GM21723 (cell line): ENCODE results near the gene DDHD1.

Experiments used
- ATAC-seq: cut with Tn5 transposase; IDR thresholded peaks from one replicate; pipeline ENCODE4 v1.9.1; 2021; ENCODE audit warnings: mild to moderate bottlenecking, moderate library complexity; ENCODE audit not compliant: unreplicated experiment

The DDHD1 gene

GRCh38 chr14:53035336-53036210, 117.5 kb downstream of the DDHD1 start:
- ATAC-seq: no peak

DNA sequence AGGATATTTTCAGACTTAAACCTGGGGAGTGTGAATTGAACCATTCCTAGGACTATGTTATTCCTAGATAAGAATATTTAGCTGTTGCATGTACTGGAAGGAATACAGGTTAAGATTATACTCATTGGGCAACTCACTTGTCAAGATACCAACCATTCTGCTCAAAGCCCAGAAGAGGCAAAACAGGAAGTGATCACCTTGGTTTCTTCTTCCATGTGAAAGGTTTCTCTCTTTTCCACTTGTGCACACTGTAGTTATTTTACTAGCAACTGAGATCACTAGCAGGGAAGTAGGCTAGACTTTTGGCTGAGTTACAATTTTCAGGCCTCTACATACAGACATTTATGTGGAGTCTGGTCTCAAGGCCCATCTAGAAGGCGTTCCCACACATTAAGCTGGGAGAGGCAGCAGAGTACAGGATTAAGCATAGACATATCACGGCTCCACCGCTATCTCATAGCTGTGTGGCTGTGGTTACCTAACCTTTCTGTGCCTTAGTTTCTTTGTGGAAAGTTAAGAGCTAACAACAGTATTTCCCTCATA, 118.4 kb downstream of the DDHD1 start:
- no peak for ATAC-seq

DNA sequence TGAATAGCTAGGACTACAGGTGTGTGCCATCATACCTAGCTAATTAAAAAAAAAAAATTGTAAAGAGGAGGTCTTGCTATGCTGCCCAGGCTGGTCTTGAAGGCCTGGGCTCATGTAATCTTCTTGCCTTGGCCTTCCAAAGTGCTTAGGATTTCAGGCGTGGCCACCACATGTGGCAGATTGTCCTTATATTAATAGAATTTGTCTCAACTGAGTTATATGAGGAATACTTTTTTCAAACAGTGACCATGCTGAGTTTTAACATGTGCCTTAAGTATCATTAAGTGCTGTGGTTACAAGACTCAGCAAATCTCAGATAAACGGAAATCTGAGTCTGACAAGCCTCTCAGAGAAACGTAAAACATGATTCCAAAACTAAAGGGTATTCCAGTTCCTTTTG, 119.1 kb downstream of the DDHD1 start:
- no peak for ATAC-seq

- no peak for ATAC-seq
These were observed 120.2 kb downstream of the DDHD1 start for GRCh38 chr14:53032838-53033390.

DNA sequence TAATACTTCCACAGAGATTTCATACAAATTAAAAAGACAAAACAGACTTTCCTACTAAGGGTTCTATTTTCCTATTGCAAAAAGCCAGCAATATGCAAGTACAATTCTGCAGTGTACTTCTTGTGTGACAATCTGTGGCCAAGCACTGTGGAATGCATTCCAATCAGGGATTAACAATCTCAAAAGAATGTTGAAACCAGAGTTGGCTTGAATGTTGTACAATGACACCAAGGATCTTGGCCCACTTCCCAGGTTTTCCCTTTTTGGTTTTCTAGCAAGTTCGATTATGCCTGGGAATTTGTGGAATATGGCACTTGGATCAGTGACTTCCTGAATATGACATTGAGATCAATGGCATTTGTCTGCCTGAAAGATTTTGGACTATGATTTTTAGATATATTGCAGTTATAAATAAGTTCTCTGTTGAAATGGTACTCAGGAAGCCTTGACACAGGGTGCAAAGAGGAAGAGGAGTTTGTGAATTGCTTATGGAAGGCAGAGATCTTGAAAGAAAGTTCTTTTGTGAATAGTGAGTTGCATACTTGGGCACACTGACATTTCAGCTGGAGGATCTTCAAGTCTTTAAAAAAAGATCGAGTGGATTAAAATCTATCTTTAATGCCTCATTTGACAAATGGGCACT, 120.8 kb downstream of the DDHD1 start:
- ATAC-seq: no peak

GRCh38 chr14:53027562-53027961, 125.6 kb downstream of the DDHD1 start:
- no peak for ATAC-seq

- no peak for ATAC-seq
These were observed 126.1 kb downstream of the DDHD1 start for GRCh38 chr14:53027041-53027440.

- no peak for ATAC-seq
These were observed 129.8 kb downstream of the DDHD1 start for GRCh38 chr14:53023325-53023724.

DNA sequence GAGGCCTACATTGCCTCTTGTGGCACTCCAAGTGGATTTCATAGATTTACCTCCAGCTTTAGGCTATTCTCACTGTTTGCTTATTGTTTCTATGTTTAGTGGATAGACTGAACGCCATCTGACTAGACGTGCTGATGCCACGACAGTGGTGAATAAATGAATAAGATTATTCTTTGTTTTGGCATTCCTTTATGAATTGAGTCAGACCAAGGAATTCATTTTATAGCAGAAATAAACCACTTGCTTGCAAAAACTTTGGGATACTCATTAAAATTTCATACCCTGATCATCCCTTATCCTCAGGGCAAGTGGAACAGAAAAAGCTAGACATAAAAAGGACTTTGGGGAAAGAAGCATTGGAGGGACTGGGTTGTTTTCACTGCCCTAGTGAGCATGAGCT, 130.5 kb downstream of the DDHD1 start:
- no peak for ATAC-seq

- no peak for ATAC-seq
These were observed 132.8 kb downstream of the DDHD1 start for GRCh38 chr14:53020193-53020932.

DNA sequence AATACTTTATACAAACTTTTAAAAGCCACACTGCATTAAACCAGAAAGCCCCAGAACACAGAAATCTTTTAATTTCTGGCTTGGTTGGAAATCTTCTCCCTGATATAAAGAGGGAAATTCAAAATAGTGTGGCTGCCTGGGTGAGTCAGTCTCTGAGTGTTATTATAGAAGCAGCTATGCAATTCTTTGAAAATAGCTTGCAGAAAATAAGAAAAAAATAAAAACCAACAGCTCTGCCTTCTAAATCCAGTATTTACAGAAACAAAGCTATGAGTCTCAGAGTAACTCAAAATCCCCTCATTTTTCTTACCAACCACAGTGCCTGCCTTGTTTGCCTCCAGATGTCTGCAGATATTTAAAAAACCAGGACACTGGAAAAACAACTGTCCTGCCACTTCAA, 133.7 kb downstream of the DDHD1 start:
- ATAC-seq: no peak

- no peak for ATAC-seq
These were observed 135.3 kb downstream of the DDHD1 start for GRCh38 chr14:53017837-53018236.

DNA sequence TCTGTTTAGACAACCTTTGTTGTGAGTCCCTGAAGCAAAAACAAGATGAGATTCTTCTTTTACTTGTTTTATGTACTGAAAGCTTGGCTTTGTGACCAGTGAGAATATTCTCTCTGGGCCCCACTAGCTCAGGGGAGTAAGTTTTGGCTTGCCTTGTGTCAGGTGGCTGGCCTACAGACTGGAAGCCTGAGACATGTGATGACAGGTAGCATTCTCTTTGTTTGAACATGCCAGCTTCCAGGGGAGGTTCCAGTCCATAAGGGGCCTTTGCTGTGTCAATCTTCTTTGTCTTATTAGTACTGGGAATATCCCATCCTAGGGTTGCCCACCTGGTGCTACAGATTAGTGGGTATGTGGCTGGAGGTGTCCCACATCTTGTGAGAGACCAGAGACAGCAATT, 136.2 kb downstream of the DDHD1 start:
- no peak for ATAC-seq

- no peak for ATAC-seq
These were observed 136.6 kb downstream of the DDHD1 start for GRCh38 chr14:53016491-53016890.

GRCh38 chr14:53011053-53011462, 142.1 kb downstream of the DDHD1 start:
- no peak for ATAC-seq

GRCh38 chr14:53010193-53011040, 142.7 kb downstream of the DDHD1 start:
- no peak for ATAC-seq

GRCh38 chr14:53006931-53007562, 146.1 kb downstream of the DDHD1 start:
- ATAC-seq: no peak

DNA sequence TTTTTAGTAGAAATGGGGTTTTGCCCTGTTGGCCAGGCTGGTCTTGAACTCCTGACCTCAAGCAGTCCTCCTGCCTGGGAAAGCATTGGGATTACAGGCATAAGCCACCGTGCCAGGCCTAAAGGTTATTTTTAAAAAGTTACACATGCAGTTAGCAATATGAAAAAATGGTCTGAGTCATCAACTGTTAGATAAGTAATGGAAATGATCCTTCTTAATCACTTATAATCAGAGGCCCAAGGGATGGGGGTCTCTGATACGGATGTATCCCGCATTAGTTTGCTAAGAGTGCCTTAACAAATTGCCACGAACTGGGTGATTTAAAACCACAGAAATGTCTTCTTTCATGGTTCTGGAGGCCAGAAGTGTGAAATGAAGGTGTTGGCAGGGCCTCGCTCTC, 148.1 kb downstream of the DDHD1 start:
- ATAC-seq: no peak

GRCh38 chr14:53003776-53004175, 149.3 kb downstream of the DDHD1 start:
- no peak for ATAC-seq

DNA sequence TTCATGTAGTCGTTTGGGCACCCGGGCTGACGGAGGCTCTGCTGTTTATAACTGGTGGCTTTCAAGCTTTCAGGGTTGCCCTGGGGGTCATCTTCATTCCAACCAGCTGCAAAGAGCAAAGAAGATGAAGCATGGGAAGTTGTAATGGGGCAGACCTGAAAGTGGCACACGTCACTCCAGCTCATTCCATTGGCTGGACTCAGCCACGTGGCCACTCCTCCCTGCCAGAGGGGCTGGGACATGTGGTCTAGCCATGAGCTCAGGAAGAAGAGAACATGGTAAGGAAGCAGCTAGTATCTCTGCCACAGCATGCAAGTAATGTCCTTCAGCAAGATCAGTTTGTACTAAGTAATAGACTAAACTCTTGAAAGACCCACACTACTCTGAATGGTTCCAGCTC, 150.5 kb downstream of the DDHD1 start:
- no peak for ATAC-seq
